ENCODE measurements around the gene SLBP.
"Not testable (repeated sequence)": the region's sequence is repeated elsewhere in the genome, so short reads cannot be mapped to it uniquely, and the experiment has no call there.

SLBP gene

GRCh38 chr4:1673671-1674070 is 38.4 kb downstream of the SLBP start:
- no peak for DNase-seq

- not testable (repeated sequence) for DNase-seq
Measured at GRCh38 chr4:1671011-1671410, 41.1 kb downstream of the SLBP start.

- DNase-seq, result no peak
Measured at GRCh38 chr4:1670279-1670678, 41.8 kb downstream of the SLBP start.

DNA sequence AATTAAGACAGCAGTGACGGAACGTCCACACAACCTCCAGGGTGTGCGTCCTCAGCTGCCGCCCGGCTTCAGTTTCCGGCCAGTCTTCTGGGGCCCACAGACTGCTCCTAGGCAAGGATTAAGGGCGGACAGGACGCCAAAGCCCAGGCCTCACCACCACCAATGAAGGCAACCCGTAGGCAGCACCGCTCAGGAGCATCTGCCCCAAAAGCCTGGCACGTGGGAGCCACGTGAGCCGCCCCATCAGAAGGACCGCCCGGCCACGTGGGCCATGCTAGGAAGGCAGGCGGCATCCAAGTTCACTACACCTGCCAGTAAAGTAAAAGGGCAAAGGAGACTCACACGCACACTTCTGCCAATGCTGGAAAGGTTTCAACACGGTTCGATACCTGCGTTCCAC is 42.3 kb downstream of the SLBP start:
- no peak for DNase-seq

DNA sequence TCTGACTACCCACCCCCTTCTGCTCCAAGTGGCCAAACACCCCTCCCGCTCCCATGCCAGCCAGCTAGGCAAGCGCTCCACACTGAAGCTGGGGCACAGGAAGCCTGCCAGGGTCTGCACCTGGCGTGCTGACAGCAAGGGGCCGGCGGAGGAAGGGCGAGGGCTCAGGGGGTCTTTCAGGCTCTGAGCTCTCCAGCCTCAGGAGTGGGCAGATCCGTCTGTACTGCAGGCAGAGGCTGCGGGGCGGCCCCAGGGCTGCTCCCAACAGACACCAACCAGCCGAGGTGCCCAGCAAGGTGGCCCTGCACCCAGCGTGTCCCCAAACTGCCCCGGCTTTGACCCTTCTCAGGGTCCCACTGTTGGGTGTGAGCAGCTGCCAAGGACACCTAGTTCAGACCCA is 42.8 kb downstream of the SLBP start:
- DNase-seq, result no peak

GRCh38 chr4:1668488-1668840 is 43.7 kb downstream of the SLBP start:
- DNase-seq, result no peak

DNA sequence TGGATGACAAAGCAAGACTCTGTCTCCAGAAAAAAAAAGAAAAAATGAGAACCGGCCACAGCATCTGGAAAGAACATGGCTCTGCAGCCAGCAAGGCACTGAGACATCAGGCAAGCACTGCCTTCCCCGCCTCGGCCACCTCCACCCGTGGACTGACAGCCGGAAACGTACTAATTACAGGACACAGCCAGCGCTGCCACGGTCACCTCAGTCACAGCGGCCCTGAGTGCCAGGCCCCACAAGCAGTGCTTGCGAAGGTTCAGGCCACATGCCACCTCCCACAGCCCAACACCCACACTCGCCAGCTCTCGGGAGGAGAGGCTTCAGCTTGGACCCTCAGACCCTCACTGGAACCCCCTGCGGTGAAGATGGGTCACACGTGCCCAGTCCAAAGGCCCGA is 44.8 kb downstream of the SLBP start:
- DNase-seq, result no peak

GRCh38 chr4:1666391-1666790 is 45.7 kb downstream of the SLBP start:
- no peak for DNase-seq

DNA sequence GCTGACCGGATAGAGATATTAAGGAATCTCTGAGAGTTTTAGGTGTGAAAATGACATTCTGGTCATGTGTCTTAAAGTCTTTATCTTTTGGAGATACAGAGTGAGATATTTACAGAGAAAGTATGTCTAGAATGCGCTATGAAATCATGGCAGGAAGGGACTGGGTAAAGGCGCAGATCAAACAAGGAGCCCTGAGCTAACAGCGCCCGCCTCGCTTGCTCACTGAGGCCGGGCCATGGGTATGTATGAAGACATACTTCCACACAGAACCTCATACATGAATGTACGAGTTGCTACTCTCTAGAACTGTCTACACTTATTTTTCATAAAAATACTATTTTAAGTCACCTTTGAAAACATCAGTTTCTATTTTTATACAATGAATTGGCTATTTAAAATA is 48.0 kb downstream of the SLBP start:
- DNase-seq, result no peak

- DNase-seq, result no peak
Measured at GRCh38 chr4:1663549-1663948, 48.6 kb downstream of the SLBP start.

GRCh38 chr4:1661695-1662094 is 50.4 kb downstream of the SLBP start:
- no peak for DNase-seq

GRCh38 chr4:1660948-1661677 is 51.0 kb downstream of the SLBP start:
- DNase-seq, result no peak

DNA sequence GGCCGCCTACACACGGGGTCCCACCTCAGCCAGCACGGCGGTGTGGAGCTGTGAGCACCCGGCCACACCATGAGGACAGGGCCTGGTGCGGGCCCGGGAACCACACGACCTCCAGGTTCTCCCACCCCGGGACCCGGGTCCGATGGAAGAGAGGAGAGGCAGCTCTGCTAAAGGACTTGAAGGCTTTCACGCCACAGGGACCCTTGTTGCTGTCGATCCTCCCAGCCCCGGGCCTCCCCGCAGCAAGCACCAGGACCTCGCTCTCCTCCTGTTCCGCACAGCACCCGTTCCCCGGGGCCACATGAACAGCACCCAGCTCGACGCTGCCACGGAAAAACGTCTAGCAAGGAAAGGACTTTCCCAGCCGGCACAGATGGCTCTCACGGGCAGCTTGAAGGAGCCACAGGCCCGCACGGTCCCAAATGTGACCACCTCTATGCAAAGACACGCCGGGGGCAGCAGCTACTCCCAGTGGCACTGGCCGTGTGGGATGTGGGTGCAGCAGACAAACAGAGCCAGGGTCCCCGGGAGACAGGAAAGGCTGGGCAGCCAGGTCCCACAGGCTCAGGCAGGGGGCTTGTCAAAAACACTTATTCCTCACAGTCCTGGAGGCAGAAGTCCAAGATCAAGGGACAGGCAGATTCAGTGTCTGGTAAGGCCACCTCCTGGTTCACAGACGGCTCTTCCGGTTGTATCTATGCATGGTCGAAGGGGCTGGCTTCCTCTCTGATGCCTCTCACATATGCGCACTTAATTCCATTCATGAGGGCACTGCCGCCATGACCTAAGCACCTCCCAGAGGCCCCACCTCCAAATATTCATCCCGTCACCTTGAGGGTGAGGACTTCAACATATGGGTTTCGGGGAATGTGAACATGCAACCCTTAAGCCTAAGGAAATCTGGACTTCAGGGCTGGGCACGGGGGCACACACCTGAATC is 52.7 kb downstream of the SLBP start:
- no peak for DNase-seq

DNA sequence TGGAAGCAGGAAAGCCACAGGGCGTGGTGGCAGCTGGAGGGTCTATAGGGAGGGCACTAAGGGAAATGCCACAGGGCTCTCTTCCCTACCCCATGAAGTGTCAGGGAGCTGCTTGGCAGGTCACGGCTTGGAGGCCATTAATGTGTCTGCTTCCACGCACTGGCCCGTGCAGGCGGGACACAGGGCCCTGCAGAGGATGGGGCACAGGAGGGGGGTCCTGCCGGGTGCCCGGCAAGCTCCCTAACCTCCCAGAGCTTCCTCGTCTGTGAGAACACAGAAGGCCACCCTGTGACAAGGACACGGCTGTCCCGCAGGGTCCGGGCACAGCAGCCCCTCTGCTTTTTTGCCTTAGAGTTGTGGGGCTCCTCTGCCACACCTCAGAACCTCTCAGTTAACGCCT is 53.5 kb downstream of the SLBP start:
- no peak for DNase-seq

DNA sequence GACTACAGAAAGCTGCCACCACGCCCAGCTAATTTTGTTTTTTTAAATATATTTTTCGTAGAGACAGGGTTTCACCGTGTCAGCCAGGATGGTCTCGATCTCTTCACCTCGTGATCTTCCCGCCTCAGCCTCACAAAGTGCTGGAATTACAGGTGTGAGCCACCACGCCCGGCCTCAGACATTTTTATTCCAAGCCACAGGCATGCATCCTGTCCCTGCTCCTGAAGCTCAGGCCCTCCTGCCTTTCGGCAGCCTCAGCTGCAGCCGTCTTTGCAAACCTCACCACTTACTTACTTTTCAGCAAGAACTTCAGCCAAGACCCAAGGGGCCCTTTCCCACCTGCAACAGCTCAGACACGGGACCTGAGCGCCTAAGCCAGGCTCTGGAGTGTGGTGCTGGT is 54.0 kb downstream of the SLBP start:
- no peak for DNase-seq

DNA sequence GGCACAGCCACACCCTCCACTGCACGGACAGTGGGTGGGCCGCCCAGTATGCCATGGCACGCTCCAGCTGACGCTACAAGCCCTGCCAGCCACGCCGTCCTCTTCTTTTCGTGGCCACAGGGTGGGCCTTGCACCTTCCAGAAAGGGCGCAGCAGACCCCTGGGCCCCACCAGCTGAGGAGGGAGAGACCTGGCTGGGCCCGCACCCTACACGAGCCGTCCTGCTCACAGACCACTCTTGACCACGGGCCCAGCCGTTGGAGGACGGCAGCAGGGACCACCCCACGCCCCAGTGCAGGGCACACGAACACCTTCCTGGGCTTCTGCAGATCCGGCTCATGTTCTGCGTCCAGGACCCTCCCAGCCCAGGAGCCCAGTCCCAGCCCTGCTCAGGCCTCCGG is 55.1 kb downstream of the SLBP start:
- DNase-seq, result no peak

GRCh38 chr4:1656132-1656531 is 56.0 kb downstream of the SLBP start:
- DNase-seq, result no peak

DNA sequence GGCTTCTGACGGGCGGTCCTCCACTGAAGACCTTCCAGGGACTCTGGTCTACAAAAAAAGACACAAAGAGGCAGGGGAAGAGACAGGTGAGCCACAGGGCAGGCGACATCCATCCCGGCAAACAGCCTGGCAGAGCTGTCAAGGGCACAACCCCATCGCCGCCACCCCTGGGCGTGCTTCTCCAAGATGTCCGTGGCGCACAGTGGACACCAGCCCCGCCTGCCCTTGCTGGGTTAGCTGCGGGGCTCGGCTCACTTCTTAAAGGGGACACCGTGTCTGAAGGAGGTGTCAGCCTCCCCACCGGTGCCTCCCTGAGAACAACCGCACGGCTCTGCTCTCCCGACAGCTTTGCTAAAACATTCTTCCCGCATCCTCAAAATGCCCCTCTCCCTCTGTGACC is 56.4 kb downstream of the SLBP start:
- no peak for DNase-seq

DNA sequence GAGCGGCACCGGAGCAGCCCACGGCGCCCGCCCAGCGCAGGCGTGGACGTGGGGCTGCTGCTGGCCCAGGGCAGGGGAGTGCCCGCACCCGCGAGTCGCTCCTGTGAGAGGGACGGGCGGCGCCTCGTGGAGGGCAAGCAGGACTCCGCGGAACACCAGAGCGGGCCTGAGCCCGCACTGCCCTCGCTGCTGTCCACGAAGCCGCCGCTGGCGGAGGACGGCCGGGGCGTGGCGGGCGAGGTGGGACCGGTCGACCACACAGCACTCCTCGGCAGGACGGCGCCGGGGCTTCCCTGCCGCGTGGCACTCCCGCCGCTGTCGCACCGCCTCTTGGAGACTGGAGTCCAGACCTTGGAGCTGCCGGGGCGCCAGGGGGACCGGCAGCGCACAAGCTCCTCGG is 57.0 kb downstream of the SLBP start:
- no peak for DNase-seq

DNA sequence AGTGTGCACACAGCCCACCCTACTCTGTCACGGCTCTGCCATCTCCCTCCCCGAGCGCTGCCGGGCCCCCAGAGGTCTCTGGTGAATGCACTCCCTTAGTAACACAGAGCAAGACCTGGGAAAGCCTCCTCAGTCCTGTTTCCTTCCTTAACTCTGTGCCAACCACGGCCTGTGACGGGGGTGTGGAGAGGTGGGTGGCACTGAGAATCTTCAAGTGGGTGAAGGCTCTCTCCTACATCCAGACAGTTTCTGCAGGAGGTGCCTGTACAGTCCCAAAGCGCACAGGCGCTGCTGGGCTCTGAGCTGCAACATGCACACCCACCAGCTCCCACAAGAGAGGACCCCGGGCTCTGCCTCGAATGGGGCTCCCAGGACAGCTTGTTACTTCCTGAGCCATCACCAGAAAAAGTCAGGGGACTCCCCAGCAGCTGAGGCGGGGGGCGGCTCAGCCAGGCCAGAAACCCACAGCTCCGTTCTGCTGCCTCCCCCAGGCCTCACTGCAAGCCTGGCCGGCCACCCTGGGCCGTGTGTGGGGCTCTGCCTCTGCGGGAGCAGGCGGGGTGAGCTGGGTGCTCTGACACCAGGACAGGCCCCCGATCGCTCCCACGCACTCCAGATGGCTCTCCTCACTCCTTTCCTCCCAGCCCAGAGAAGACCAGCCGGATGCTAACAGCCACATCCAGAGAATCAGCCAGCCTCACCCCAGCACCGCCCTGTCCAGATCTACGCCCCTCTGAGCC is 57.7 kb downstream of the SLBP start:
- DNase-seq, result no peak

DNA sequence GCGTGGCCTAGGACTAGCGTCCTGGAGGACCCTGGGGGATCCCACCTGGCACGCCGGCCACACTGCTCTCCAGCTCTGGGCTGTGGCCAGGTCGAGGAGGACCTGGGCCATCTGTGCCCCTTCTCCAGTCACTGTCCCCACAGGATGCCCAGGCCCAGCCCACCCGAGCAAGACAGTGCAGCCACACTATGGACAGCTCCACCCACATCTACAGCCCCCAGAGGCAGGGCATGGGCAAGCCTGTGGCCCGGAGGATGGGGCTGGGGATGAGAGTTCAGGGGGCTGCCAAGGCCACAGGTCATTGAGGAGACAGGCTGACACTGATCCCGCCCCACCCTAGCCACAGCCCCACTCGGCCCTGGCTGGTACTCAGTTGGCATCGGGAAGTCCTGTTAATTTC is 58.3 kb downstream of the SLBP start:
- DNase-seq, result no peak

DNA sequence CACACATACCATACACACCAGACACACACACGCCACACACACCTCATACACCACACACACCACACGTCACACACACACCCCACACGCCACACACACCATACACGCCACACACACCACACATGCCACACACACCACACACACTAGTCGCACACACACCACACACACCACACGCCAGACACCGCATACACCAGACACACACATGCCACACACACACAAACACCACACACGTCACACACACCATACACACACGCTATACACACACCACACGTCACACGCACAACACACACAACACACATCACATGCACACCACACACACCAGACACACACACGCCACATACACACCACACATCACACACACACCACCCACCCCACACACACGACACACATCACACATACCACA is 60.0 kb downstream of the SLBP start:
- DNase-seq, result no peak

GRCh38 chr4:1651609-1652008 is 60.5 kb downstream of the SLBP start:
- no peak for DNase-seq

DNA sequence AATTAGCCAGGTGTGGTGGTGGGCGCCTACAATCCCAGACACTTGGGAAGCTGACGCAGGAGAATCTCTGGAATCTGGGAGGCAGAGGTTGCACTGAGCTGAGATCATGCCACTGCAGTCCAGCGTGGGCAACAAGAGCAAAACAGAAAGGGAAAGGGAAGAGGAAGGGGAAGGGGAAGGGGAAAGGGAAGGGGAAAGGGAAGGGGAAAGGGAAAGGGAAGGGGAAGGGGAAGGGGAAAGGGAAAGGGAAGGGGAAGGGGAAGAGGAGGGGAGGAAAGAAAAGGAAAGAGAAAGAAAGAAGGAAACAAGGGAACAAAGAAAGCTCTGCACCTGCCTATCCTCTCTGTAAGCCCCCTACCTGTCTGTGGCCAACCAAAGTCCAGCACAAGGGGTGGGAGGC is 63.2 kb downstream of the SLBP start:
- DNase-seq, result no peak

Data from kidney glomerular epithelial cell (primary cell).